ENCODE data around the gene NR2C2.

NR2C2 gene

DNA sequence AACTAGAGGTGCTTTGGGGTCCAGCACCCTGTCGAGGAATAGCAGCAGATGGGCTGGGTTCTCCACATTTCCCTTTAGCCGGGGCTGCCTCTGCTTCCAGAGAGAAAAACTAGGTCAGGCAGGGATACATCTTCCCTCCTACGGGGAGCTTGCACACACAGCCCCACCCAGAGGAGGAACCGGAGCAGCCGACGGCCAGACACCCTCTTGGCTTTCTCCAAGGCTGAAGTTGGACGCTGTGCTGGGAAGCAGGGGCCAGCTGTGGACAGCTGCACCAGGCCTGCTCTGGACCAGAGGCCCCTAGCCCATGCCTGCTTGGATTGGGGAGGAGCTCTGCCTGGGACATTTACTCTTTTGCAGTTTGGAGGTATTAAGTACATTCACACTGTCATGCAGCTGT, 44.7 kb upstream of the NR2C2 start:
- no peak for TF ChIP-seq POLR2AphosphoS5 (IDR thresholded peaks at IDR 0.05; ENCODE audit: low read depth, low read length)
- no peak for TF ChIP-seq FOXP2 (optimal IDR thresholded peaks at IDR 0.05; ENCODE audit: borderline replicate concordance, extremely low read depth, extremely low read length, insufficient read depth)
- TF ChIP-seq SIN3A (IDR thresholded peaks at IDR 0.05; ENCODE audit: borderline replicate concordance, insufficient read depth, low read length) = no peak

DNA sequence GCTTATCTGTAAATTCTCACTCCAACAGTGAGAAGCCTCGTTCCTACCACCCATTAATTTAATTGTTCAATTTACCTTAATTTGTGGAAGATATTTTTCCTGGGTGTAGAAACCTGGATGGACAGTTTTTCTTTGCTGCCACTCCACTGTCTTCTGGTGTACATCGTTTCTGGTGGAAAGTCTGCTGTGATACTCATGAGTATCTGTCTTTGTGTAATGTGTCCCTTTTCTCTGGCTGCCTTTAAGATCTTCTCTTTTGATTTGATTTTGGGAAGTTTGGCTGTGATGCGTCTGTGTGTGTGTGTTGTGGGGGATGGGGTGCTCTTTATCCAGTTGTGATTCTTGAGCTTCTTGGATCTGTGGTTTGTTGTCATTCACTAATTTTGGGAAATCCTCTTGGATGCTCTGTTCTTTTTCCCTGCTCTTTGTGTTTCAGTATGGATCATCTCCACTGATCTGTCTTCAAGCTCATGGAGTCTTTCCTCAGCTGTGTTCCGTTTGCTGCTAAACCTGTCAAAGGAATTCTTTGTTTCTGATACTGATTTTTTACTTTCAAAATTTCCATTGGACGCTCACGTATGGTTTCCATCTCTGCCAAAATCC, 42.2 kb upstream of the NR2C2 start:
- TF ChIP-seq FOXP2 (optimal IDR thresholded peaks at IDR 0.05; ENCODE audit: borderline replicate concordance, extremely low read depth, extremely low read length, insufficient read depth) (no peak), TAF1 (IDR thresholded peaks at IDR 0.05; ENCODE audit: borderline replicate concordance, insufficient read depth, low read length) (no peak), SIN3A (IDR thresholded peaks at IDR 0.05; ENCODE audit: borderline replicate concordance, insufficient read depth, low read length) (no peak), POLR2AphosphoS5 (IDR thresholded peaks at IDR 0.05; ENCODE audit: low read depth, low read length) (no peak)
- TF ChIP-seq, protein P1, sequence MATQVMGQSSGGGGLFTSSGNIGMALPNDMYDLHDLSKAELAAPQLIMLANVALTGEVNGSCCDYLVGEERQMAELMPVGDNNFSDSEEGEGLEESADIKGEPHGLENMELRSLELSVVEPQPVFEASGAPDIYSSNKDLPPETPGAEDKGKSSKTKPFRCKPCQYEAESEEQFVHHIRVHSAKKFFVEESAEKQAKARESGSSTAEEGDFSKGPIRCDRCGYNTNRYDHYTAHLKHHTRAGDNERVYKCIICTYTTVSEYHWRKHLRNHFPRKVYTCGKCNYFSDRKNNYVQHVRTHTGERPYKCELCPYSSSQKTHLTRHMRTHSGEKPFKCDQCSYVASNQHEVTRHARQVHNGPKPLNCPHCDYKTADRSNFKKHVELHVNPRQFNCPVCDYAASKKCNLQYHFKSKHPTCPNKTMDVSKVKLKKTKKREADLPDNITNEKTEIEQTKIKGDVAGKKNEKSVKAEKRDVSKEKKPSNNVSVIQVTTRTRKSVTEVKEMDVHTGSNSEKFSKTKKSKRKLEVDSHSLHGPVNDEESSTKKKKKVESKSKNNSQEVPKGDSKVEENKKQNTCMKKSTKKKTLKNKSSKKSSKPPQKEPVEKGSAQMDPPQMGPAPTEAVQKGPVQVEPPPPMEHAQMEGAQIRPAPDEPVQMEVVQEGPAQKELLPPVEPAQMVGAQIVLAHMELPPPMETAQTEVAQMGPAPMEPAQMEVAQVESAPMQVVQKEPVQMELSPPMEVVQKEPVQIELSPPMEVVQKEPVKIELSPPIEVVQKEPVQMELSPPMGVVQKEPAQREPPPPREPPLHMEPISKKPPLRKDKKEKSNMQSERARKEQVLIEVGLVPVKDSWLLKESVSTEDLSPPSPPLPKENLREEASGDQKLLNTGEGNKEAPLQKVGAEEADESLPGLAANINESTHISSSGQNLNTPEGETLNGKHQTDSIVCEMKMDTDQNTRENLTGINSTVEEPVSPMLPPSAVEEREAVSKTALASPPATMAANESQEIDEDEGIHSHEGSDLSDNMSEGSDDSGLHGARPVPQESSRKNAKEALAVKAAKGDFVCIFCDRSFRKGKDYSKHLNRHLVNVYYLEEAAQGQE (IDR thresholded peaks at IDR 0.05; ENCODE audit: insufficient read depth in 1 of 2, low read depth in 2 of 2, low read length in 2 of 2) = no peak

DNA sequence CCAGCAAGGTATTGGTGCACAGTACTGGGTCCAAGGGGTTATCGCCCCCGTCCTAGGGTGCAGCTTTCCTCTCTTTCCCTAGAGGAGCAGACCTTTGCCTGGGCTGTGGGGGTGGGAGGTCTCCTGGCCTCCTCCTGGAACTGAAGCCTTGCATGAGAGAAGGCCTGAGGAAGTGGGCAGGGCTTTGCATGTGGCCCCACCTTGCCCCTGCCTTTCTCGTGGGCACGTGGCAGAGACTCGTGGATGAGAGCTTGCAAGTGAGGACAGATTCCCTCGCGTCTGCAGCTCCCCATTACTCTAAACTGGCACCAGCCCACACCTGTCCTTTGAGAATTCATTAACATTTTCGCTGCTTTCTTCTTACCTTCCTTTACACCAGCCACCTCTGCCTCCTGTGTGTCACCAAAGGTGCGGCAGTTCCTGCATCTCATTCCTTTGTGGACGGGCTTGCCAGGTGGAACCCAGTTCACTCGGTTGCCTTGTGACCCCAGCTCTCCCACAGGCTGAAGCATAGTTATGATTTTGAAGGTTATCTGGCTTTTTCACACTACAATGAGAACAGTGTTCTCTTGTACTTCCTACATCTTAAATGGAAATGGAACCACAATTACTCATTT, 40.9 kb upstream of the NR2C2 start:
- TF ChIP-seq POLR2AphosphoS5 (IDR thresholded peaks at IDR 0.05; ENCODE audit: low read depth, low read length) (no peak), FOXP2 (optimal IDR thresholded peaks at IDR 0.05; ENCODE audit: borderline replicate concordance, extremely low read depth, extremely low read length, insufficient read depth) (no peak)
- TF ChIP-seq, protein P1 (IDR thresholded peaks at IDR 0.05; ENCODE audit: insufficient read depth in 1 of 2, low read depth in 2 of 2, low read length in 2 of 2) = no peak

DNA sequence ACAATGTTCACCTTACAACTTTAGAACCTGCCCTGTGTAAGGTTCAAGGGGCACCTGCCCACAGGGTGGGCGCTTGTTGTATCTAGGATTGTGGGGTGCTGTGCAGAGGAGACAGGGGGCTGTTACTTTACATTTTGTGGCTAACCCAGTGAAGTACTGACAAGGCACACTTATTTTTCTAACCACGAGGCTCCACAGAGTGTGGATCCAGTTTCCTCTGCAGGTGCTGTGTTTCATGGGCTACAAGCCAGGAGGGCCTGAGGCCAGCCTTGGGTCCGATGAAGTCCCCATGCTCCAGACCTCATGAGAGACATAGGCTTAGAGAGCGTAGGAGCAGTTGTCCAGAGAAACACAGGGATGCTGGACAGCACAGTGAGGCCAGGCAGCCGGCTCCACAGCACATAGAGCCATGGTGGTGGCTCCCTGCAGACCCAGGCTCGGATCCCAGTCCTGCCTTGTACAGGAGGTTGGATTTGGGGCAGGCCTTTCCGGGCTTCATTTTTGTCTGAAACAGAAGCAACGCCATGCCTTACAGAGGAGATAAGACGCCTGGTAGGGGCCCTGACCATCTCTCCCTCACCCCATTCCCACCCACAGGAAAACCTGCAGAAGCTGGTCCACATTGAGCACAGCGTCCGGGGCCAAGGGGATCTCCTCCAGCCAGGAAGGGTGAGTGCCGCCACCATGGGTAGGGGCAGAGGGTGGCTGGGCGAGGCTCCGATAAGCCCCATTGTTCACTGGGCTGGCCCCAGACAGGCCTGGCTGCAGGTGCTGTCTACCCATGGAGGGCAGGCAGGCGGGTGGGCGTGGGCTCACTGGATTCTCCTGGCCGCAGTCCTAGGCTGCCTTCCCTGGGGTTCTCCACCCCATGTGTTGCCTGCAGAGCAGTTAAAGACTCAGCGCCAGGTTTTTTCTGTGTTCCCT, 40.1 kb upstream of the NR2C2 start:
- TF ChIP-seq SIN3A (IDR thresholded peaks at IDR 0.05; ENCODE audit: borderline replicate concordance, insufficient read depth, low read length) = no peak
- no peak for TF ChIP-seq POLR2AphosphoS5 (IDR thresholded peaks at IDR 0.05; ENCODE audit: low read depth, low read length)
- no peak for TF ChIP-seq TAF1 (IDR thresholded peaks at IDR 0.05; ENCODE audit: borderline replicate concordance, insufficient read depth, low read length)
- TF ChIP-seq, protein P1 (IDR thresholded peaks at IDR 0.05; ENCODE audit: insufficient read depth in 1 of 2, low read depth in 2 of 2, low read length in 2 of 2) = no peak

DNA sequence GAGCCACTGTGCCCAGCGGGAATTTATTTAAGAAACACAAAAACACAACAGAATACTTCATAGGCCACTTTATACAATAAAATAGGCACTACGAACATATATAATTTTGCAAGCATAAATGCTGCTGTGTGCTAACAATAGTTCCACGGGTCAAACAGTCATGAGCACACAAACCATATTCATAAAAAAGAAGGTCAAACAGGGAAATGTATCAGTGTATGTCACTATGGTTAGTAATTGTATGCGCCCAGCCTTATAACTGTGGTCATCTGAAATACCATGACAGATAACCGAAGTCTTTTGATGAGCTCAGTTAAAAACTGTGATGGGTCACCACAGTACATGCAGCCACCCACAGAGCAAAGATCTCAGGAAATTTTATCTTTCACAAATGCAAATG, 38.1 kb upstream of the NR2C2 start:
- TF ChIP-seq, protein P1 (IDR thresholded peaks at IDR 0.05; ENCODE audit: insufficient read depth in 1 of 2, low read depth in 2 of 2, low read length in 2 of 2) = no peak
- no peak for TF ChIP-seq TAF1 (IDR thresholded peaks at IDR 0.05; ENCODE audit: borderline replicate concordance, insufficient read depth, low read length)
